B cell (primary cell): ENCODE results near the gene TBCCD1. TPM values are rescaled to one million over a fixed set of nuclear protein-coding genes. Genes with fewer than 3 reads are reported as not detected.

Experiments used
- ATAC-seq: fragments of 200-7000 bp; cut with Tn5 transposase; one replicate; pipeline ENCODE4 v1.10.0; 2021; ENCODE audit warnings: low read depth, mild to moderate bottlenecking, moderate number of reproducible peaks, moderate library complexity
- CTCF ChIA-PET: fragments of 350-600 bp; sonication (Branson Sonifier 250); formaldehyde crosslinking; loops from one replicate; lab custom pipeline; 2021; ENCODE audit warnings: antibody characterized with exemption, inconsistent platforms; lab: Charles Lee
- POLR2A ChIA-PET: fragments of 350-600 bp; sonication (Branson Sonifier 250); formaldehyde crosslinking; loops from one replicate; lab custom pipeline; 2021; ENCODE audit warnings: antibody characterized with exemption; lab: Charles Lee
- DNase-seq: peaks from one replicate; pipeline ENCODE4 v3.0.0; 2013
- H2AFZ ChIP-seq: 2 replicates; pipeline ENCODE4 v1.6.1; 2012; ENCODE audit warnings: mild to moderate bottlenecking, low read depth, low read length; ENCODE audit not compliant: insufficient read depth, poor library complexity, severe bottlenecking
- H3K27ac ChIP-seq, 2 donors: 1 replicate in 1 of 2; 2 replicates in 1 of 2; pipeline ENCODE4 v1.5.1; 2012 to 2013; ENCODE audit warnings: low read length in 2 of 2, mild to moderate bottlenecking in 2 of 2, moderate library complexity in 1 of 2
- H3K27me3 ChIP-seq, 4 experiments: fragments of 200-600 bp in 1 of 4; sonication (generic) in 1 of 4; replicated peaks in 1 of 4; 1 replicate in 2 of 4; 2 replicates in 2 of 4; pipeline versions ENCODE4 v1.6.1 to v1.7.0; 2013 to 2016; ENCODE audit warnings: low read length in 3 of 4, mild to moderate bottlenecking in 2 of 4, mixed read lengths in 1 of 4, moderate library complexity in 1 of 4; ENCODE audit not compliant: insufficient read depth in 4 of 4, control insufficient read depth in 3 of 4; ENCODE audit errors: control extremely low read depth in 1 of 4
- H3K36me3 ChIP-seq, 2 experiments: replicated peaks in 1 of 2; 1 replicate in 1 of 2; 2 replicates in 1 of 2; pipeline versions ENCODE4 v1.6.1 to v1.7.1; 2013; ENCODE audit warnings: low read length in 1 of 2; ENCODE audit not compliant: insufficient read depth in 2 of 2, control insufficient read depth in 1 of 2; ENCODE audit errors: control extremely low read depth in 1 of 2, extremely low read depth in 1 of 2
- H3K4me1 ChIP-seq, 2 donors: fragments of 200-600 bp in 1 of 2; sonication (generic) in 1 of 2; 1 replicate in 1 of 2; 2 replicates in 1 of 2; pipeline versions ENCODE4 v1.5.1 to v1.6.1; 2013 to 2017; ENCODE audit warnings: low read length in 2 of 2; ENCODE audit not compliant: control insufficient read depth in 2 of 2, insufficient read depth in 2 of 2
- H3K4me2 ChIP-seq: replicated peaks from 2 replicates; pipeline ENCODE3; 2012; ENCODE audit warnings: mild to moderate bottlenecking, low read depth, low read length; ENCODE audit not compliant: poor library complexity, severe bottlenecking
- H3K4me3 ChIP-seq, 5 experiments: fragments of 200-600 bp in 1 of 5; sonication (generic) in 1 of 5; 1 replicate in 3 of 5; 2 replicates in 2 of 5; pipeline versions ENCODE4 v1.5.1 to v1.7.0; 2011 to 2016; ENCODE audit warnings: low read length in 4 of 5, mild to moderate bottlenecking in 4 of 5, low read depth in 2 of 5, control low read depth in 1 of 5, moderate library complexity in 1 of 5; ENCODE audit not compliant: insufficient read depth in 1 of 5; ENCODE audit errors: control extremely low read depth in 1 of 5, extremely low read depth in 1 of 5
- H3K79me2 ChIP-seq: fragments of 200-600 bp; sonication (generic); one replicate; pipeline ENCODE4 v1.6.0; 2016; ENCODE audit warnings: low read length; ENCODE audit not compliant: control insufficient read depth, insufficient read depth
- H3K9ac ChIP-seq: fragments of 200-600 bp; sonication (generic); 2 replicates; pipeline ENCODE4 v1.6.1; 2017; ENCODE audit warnings: mild to moderate bottlenecking, low read length, moderate library complexity
- H3K9me3 ChIP-seq, 3 donors: one replicate each; pipeline versions ENCODE4 v1.6.1 to v1.7.1; 2013; ENCODE audit warnings: low read length in 2 of 3; ENCODE audit not compliant: control insufficient read depth in 2 of 3, insufficient read depth in 1 of 3; ENCODE audit errors: control extremely low read depth in 1 of 3
- H4K20me1 ChIP-seq: 2 replicates; pipeline ENCODE4 v1.6.0; 2012; ENCODE audit warnings: mild to moderate bottlenecking, low read length; ENCODE audit not compliant: insufficient read depth, control insufficient read depth, poor library complexity, severe bottlenecking
- H3K27ac Mint-ChIP-seq: one replicate; pipeline ENCODE4 v1.8.0; 2021; ENCODE audit warnings: mixed read lengths
- H3K27me3 Mint-ChIP-seq: one replicate; pipeline ENCODE4 v1.8.0; 2021; ENCODE audit warnings: mixed read lengths
- H3K4me1 Mint-ChIP-seq: one replicate; pipeline ENCODE4 v1.8.0; 2021; ENCODE audit warnings: mixed read lengths
- H3K4me3 Mint-ChIP-seq: one replicate; pipeline ENCODE4 v1.8.0; 2021; ENCODE audit warnings: mixed read lengths
- H3K9me3 Mint-ChIP-seq: one replicate; pipeline ENCODE4 v1.8.0; 2022; ENCODE audit warnings: mixed read lengths; ENCODE audit not compliant: insufficient read depth
- EZH2 ChIP-seq: IDR thresholded peaks from 2 replicates; pipeline ENCODE4 v1.6.1; 2012; ENCODE audit warnings: borderline replicate concordance, low read depth, mild to moderate bottlenecking, moderate library complexity, low read length; ENCODE audit not compliant: insufficient read depth, poor library complexity, severe bottlenecking
- WGBS: methylation state at CpG from one replicate; pipeline ENCODE4 v1.1.5; 2013; ENCODE audit warnings: missing lambda C conversion rate; ENCODE audit not compliant: insufficient coverage; 5-methylcytosine and 5-hydroxymethylcytosine counted together
- intact Hi-C: fragments of 100-400 bp; cut with micrococcal nuclease; formaldehyde crosslinking; loops from one replicate; pipeline ENCODE4 v1.10.0; 2022
- polyA plus RNA-seq: library from polyadenylated mRNA; depleted of rRNA; stranded (reverse); fragments of >200 nt; gene quantifications from 2 replicates; pipeline ENCODE4 v1.2.3, GENCODE V29; 2012
- total RNA-seq, 2 donors: library from RNA; stranded (reverse); fragments of 120-200 nt in 1 of 2; gene quantifications; 1 replicate in 1 of 2; 2 replicates in 1 of 2; pipeline versions ENCODE4 v1.2.3 to v1.2.4, GENCODE V29; 2013 to 2022
- TF ChIP-seq, protein P1 (sequence below): fragments of 200-600 bp; IDR thresholded peaks from one replicate; pipeline ENCODE4 v1.8.0; 2022; ENCODE audit warnings: antibody characterized with exemption, mild to moderate bottlenecking

The TBCCD1 gene
- total and polyA plus RNA-seq, 2 donors (not counting 1 experiment from before 2014, with no cell fraction given): 15.9 to 17.3 TPM

DNA sequence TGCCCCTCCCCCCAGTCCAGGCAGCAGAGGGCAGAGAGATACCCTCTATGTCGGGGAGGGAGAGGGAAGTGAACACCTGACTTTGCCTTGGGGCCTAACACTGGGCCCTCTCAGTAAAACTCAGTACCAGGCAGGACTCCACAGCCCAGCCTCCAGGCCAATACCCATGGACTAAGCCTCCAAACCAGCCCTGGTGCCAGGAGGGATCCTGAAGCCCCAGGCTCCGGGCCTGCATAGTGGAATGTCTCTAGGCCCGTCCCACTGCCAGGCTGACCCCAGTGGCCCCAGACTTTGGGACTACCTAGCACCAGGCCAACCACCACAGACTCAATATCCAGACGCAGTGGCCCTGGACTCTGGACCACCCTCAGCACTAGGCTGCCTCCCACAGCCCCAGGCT is 69.5 kb downstream of the TBCCD1 start:
- Histone ChIP-seq H3K27me3 (no peaks in the 10 kb centered on the region), H3K4me2 (no peak overlapping the region), H2AFZ (no peak overlapping the region), H3K9ac (no peak overlapping the region), H3K9me3 (peaks cover 0 to 6% (median 0%) of the 10 kb centered on the region in 3 donors), H3K79me2 (no peaks in the 10 kb centered on the region), H3K4me3 (no peak overlapping the region), H3K4me1 (no peaks in the 10 kb centered on the region), H4K20me1 (no peaks in the 10 kb centered on the region), H3K27ac (no peak overlapping the region), H3K36me3 (no peaks in the 10 kb centered on the region)
- WGBS: 93% methylated on average over 3 of the region's 4 CpGs
- intact Hi-C loops: no loop called here
- ChIA-PET CTCF (no interaction called here), POLR2A (no interaction called here)
- Mint-ChIP-seq H3K27ac (no peak overlapping the region), H3K4me3 (no peak overlapping the region), H3K4me1 (peaks cover 6% of the 10 kb centered on the region), H3K27me3 (no peaks in the 10 kb centered on the region), H3K9me3 (peaks cover 8% of the 10 kb centered on the region)
- DNase-seq (no peak), ATAC-seq (no peak)
- TF ChIP-seq EZH2: no peak
- TF ChIP-seq, protein P1, sequence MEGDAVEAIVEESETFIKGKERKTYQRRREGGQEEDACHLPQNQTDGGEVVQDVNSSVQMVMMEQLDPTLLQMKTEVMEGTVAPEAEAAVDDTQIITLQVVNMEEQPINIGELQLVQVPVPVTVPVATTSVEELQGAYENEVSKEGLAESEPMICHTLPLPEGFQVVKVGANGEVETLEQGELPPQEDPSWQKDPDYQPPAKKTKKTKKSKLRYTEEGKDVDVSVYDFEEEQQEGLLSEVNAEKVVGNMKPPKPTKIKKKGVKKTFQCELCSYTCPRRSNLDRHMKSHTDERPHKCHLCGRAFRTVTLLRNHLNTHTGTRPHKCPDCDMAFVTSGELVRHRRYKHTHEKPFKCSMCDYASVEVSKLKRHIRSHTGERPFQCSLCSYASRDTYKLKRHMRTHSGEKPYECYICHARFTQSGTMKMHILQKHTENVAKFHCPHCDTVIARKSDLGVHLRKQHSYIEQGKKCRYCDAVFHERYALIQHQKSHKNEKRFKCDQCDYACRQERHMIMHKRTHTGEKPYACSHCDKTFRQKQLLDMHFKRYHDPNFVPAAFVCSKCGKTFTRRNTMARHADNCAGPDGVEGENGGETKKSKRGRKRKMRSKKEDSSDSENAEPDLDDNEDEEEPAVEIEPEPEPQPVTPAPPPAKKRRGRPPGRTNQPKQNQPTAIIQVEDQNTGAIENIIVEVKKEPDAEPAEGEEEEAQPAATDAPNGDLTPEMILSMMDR: no peak

DNA sequence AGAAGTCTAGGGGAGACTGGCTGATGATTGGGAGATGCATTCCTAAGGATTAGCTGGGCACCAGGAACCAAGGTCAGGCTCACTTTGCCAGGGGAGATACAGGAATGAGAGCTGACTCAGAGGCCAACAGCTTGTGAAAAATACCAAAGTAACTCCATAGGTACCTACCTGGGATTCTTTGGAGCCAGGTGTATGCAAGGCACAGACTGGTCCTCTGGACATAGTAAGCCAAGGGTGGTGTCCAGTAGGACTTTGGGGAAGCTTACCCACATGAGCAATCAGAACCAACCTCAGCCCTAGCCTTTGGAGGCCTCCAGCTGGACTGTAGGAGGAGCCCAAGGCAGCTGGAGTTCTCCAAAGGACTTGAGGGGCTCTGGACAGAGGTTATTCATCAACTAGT is 70.5 kb downstream of the TBCCD1 start:
- Mint-ChIP-seq H3K27me3 (no peaks in the 10 kb centered on the region), H3K9me3 (peaks cover 8% of the 10 kb centered on the region), H3K4me1 (peaks cover 6% of the 10 kb centered on the region), H3K4me3 (no peak overlapping the region), H3K27ac (no peak overlapping the region)
- H3K4me1 ChIP-seq: no peaks in the 10 kb centered on the region
- CTCF ChIA-PET: no interaction called here
- POLR2A ChIA-PET: no interaction called here
- no peaks in the 10 kb centered on the region for H4K20me1 ChIP-seq
- H3K27ac ChIP-seq: no peak overlapping the region
- no peak for DNase-seq
- H3K4me2 ChIP-seq: no peak overlapping the region
- no peaks in the 10 kb centered on the region for H3K36me3 ChIP-seq
- no peak for ATAC-seq
- H2AFZ ChIP-seq: no peak overlapping the region
- no peak overlapping the region for H3K9ac ChIP-seq
- no peak overlapping the region for H3K4me3 ChIP-seq
- H3K27me3 ChIP-seq: no peaks in the 10 kb centered on the region
- intact Hi-C loops: no loop called here
- H3K79me2 ChIP-seq: no peaks in the 10 kb centered on the region
- TF ChIP-seq, protein P1: no peak
- no peak for TF ChIP-seq EZH2
- peaks cover 0 to 6% (median 0%) of the 10 kb centered on the region in 3 donors for H3K9me3 ChIP-seq

Other genes with a start within 250 kb of the TBCCD1 start
- gene DGKG, start 205.1 kb downstream of the TBCCD1 start, total RNA-seq: 10.9 and 11.6 TPM in 2 replicates
- gene DGKG, start 205.1 kb downstream of the TBCCD1 start, polyA plus RNA-seq: 0.67 and 1.1 TPM in 2 replicates
- 10.3 and 10.9 TPM in 2 replicates for gene CRYGS, start 23.0 kb downstream of the TBCCD1 start, total RNA-seq
- gene CRYGS, start 23.0 kb downstream of the TBCCD1 start, polyA plus RNA-seq: 3.4 and 3.6 TPM in 2 replicates
- gene DNAJB11, start 3.4 kb upstream of the TBCCD1 start, total RNA-seq: 27.7 and 28.5 TPM in 2 replicates
- gene DNAJB11, start 3.4 kb upstream of the TBCCD1 start, polyA plus RNA-seq: 17.9 and 79.5 TPM in 2 replicates
- gene AHSG, start 45.7 kb upstream of the TBCCD1 start, total RNA-seq: not detected in 2 replicates
- gene AHSG, start 45.7 kb upstream of the TBCCD1 start, polyA plus RNA-seq: not detected in 2 replicates
- gene FETUB, start 73.1 kb upstream of the TBCCD1 start, total RNA-seq: not detected in 2 replicates
- not detected in 2 replicates for gene FETUB, start 73.1 kb upstream of the TBCCD1 start, polyA plus RNA-seq
- gene HRG, start 98.7 kb upstream of the TBCCD1 start, total RNA-seq: not detected in 2 replicates
- not detected in 2 replicates for gene HRG, start 98.7 kb upstream of the TBCCD1 start, polyA plus RNA-seq
- not detected in 2 replicates for gene KNG1, start 150.0 kb upstream of the TBCCD1 start, total RNA-seq
- not detected in 2 replicates for gene KNG1, start 150.0 kb upstream of the TBCCD1 start, polyA plus RNA-seq
- 490 and 506 TPM in 2 replicates for gene EIF4A2, start 216.2 kb upstream of the TBCCD1 start, total RNA-seq
- 547 and 1,798 TPM in 2 replicates for gene EIF4A2, start 216.2 kb upstream of the TBCCD1 start, polyA plus RNA-seq
- 17.8 and 21.0 TPM in 2 replicates for gene RFC4, start 239.1 kb upstream of the TBCCD1 start, total RNA-seq
- 20.5 and 23.5 TPM in 2 replicates for gene RFC4, start 239.1 kb upstream of the TBCCD1 start, polyA plus RNA-seq